ENCODE measurements around the gene SLC41A3.

GRCh38 chr3:126034481-126035361, 49.2 kb downstream of the SLC41A3 start:
- TF ChIP-seq CTCF (IDR thresholded peaks at IDR 0.05; ENCODE audit: control extremely low read depth in 1 of 3, insufficient read depth in 1 of 3, low read depth in 1 of 3, low read length in 3 of 3) (no peak), SP1 (IDR thresholded peaks at IDR 0.05; ENCODE audit: low read depth, low read length) (no peak), KDM1A (IDR thresholded peaks at IDR 0.05; ENCODE audit: borderline replicate concordance, low read length) (no peak), POLR2AphosphoS5 (IDR thresholded peaks at IDR 0.05; ENCODE audit: low read depth, low read length) (no peak), JUND (IDR thresholded peaks at IDR 0.05; ENCODE audit: low read length) (no peak), CEBPB (IDR thresholded peaks at IDR 0.05; ENCODE audit: low read depth, low read length) (no peak), EZH2 (IDR thresholded peaks at IDR 0.05; ENCODE audit: low read depth, low read length, severe bottlenecking) (no peak), BACH1 (IDR thresholded peaks at IDR 0.05; ENCODE audit: low read length) (no peak), SUZ12 (IDR thresholded peaks at IDR 0.05; ENCODE audit: low read length) (no peak), HDAC2 (IDR thresholded peaks at IDR 0.05; ENCODE audit: borderline replicate concordance in 1 of 2, low read depth in 2 of 2, low read length in 2 of 2) (no peak)
- TF ChIP-seq, protein P1, sequence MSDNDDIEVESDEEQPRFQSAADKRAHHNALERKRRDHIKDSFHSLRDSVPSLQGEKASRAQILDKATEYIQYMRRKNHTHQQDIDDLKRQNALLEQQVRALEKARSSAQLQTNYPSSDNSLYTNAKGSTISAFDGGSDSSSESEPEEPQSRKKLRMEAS (IDR thresholded peaks at IDR 0.05): no peak
